Mammary epithelial cell (primary cell): Measurements from ENCODE around the gene FILIP1L.

Source experiments
- EZH2 ChIP-seq: IDR thresholded peaks from 2 replicates; pipeline ENCODE4 v1.6.1; 2012; ENCODE audit warnings: low read length, inconsistent platforms, borderline replicate concordance
- TF ChIP-seq, protein P1 (sequence below), 2 donors: IDR thresholded peaks in 1 of 2; conservative IDR thresholded peaks in 1 of 2; 2 replicates each; pipeline ENCODE4 v1.5.1; 2011 to 2012; ENCODE audit warnings: inconsistent platforms in 2 of 2, low read length in 2 of 2, mild to moderate bottlenecking in 2 of 2, control low read depth in 1 of 2, low read depth in 1 of 2; ENCODE audit not compliant: insufficient read depth in 1 of 2; ENCODE audit errors: extremely low read depth in 1 of 2

DNA sequence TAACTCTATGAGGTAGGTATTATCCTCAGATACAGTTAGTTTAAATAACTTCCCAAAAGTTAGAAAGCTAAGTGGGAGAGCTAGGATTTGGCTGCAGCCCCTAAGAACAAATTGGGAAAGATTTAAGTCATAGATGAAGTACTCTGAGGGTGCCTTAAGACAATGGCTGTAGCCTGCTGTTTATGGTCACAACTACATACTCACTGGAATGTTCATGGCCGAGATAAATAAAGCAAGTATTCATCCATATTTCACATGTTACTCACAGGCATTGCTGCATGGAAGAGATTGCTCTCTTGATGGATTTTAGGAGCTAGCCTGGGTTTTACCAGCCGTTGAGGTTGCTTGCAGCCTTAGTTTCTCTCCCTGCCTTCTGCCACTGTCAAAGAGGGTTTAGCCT lies 151.6 kb downstream of the FILIP1L start:
- TF ChIP-seq EZH2: no peak
- TF ChIP-seq, protein P1, sequence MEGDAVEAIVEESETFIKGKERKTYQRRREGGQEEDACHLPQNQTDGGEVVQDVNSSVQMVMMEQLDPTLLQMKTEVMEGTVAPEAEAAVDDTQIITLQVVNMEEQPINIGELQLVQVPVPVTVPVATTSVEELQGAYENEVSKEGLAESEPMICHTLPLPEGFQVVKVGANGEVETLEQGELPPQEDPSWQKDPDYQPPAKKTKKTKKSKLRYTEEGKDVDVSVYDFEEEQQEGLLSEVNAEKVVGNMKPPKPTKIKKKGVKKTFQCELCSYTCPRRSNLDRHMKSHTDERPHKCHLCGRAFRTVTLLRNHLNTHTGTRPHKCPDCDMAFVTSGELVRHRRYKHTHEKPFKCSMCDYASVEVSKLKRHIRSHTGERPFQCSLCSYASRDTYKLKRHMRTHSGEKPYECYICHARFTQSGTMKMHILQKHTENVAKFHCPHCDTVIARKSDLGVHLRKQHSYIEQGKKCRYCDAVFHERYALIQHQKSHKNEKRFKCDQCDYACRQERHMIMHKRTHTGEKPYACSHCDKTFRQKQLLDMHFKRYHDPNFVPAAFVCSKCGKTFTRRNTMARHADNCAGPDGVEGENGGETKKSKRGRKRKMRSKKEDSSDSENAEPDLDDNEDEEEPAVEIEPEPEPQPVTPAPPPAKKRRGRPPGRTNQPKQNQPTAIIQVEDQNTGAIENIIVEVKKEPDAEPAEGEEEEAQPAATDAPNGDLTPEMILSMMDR (conservative IDR thresholded peaks at IDR 0.05 in 1 of 2, IDR thresholded peaks at IDR 0.05 in 1 of 2; ENCODE audit: extremely low read depth in 1 of 2, insufficient read depth in 1 of 2, low read depth in 1 of 2, low read length in 2 of 2): no peak
